ENCODE measurements around the gene CLPX.
"Not testable (repeated sequence)": the region's sequence is repeated elsewhere in the genome, so short reads cannot be mapped to it uniquely, and the experiment has no call there.

The CLPX gene

DNA sequence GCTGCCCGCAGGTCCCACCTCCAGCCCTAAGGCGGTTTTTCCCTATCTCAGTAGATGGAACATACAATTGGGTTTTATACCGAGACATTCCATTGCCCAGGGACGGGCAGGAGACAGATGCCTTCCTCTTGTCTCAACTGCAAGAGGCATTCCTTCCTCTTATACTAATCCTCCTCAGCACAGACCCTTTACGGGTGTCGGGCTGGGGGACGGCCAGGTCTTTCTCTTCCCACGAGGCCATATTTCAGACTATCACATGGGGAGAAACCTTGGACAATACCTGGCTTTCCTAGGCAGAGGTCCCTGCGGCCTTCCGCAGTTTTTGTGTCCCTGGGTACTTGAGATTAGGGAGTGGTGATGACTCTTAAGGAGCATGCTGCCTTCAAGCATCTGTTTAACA lies 41.8 kb upstream of the CLPX start:
- not testable (repeated sequence) for H3K27me3 ChIP-seq (ENCODE audit: control insufficient read depth in 1 of 2, insufficient read depth in 1 of 2, low read length in 2 of 2); H4K8ac ChIP-seq (ENCODE audit: low read length); H4K91ac ChIP-seq (ENCODE audit: low read length); H2BK120ac ChIP-seq (ENCODE audit: low read depth, low read length); H3K9ac ChIP-seq (ENCODE audit: low read length); H3K4me3 ChIP-seq (ENCODE audit: insufficient read depth in 1 of 2, low read depth in 1 of 2, low read length in 2 of 2); H3K23ac ChIP-seq (ENCODE audit: low read length in 2 of 2); H3K4me1 ChIP-seq (ENCODE audit: control insufficient read depth, insufficient read depth, low read depth, low read length); H3K4me2 ChIP-seq (ENCODE audit: low read length, poor library complexity, severe bottlenecking); H2BK5ac ChIP-seq (ENCODE audit: low read depth, low read length, poor library complexity, severe bottlenecking); H2AK5ac ChIP-seq (ENCODE audit: low read length, severe bottlenecking); H2AFZ ChIP-seq (ENCODE audit: low read depth, low read length); H2BK12ac ChIP-seq (ENCODE audit: low read length in 2 of 2); H3K4ac ChIP-seq (ENCODE audit: low read depth in 1 of 2, low read length in 2 of 2); H3K79me1 ChIP-seq (replicated peaks; ENCODE audit: low read length, poor library complexity, severe bottlenecking); DNase-seq; H3K9me3 ChIP-seq (ENCODE audit: control insufficient read depth, low read length); H3K27ac ChIP-seq (ENCODE audit: low read length, poor library complexity, severe bottlenecking); H3K36me3 ChIP-seq (ENCODE audit: control insufficient read depth in 1 of 2, insufficient read depth in 2 of 2, low read depth in 1 of 2, low read length in 2 of 2); H3K18ac ChIP-seq (ENCODE audit: low read depth in 1 of 2, low read length in 2 of 2); H3K14ac ChIP-seq (ENCODE audit: low read length in 2 of 2); H2BK15ac ChIP-seq (ENCODE audit: low read depth, poor library complexity, severe bottlenecking)
- WGBS: no CpG with 5 or more reads among the region's 10 CpGs

DNA sequence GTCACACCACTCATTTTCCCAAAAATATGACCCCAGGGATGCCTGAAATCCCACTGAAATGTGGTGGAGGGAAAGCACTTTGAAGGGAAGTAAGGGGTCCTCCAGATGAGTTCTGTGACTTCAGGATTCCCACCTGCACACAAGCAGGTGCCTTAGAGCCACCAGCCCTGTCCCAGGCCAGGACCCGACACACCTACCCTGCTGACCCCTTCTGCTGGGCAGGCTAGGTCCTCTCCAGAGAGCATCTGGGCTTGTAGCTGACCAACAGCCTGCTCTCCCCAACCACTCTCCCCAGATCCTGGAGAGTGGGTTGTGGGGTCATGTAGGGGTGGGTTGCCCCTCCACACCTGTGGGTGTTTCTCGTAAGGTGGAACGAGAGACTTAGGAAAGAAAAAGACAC lies 41.1 kb upstream of the CLPX start:
- Histone ChIP-seq H3K27ac (ENCODE audit: low read length, poor library complexity, severe bottlenecking) (no peak overlapping the region), H3K23ac (ENCODE audit: low read length in 2 of 2) (no peak overlapping the region), H2BK5ac (ENCODE audit: low read depth, low read length, poor library complexity, severe bottlenecking) (no peak overlapping the region), H3K9me3 (ENCODE audit: control insufficient read depth, low read length) (no peaks in the 10 kb centered on the region), H3K27me3 (ENCODE audit: control insufficient read depth in 1 of 2, insufficient read depth in 1 of 2, low read length in 2 of 2) (no peaks in the 10 kb centered on the region), H2AK5ac (ENCODE audit: low read length, severe bottlenecking) (peak overlapping the region; percentile 82), H3K36me3 (ENCODE audit: control insufficient read depth in 1 of 2, insufficient read depth in 2 of 2, low read depth in 1 of 2, low read length in 2 of 2) (no peaks in the 10 kb centered on the region), H2BK15ac (ENCODE audit: low read depth, poor library complexity, severe bottlenecking) (no peak overlapping the region), H3K18ac (ENCODE audit: low read depth in 1 of 2, low read length in 2 of 2) (no peak overlapping the region), H2AFZ (ENCODE audit: low read depth, low read length) (no peak overlapping the region), H3K14ac (ENCODE audit: low read length in 2 of 2) (peak overlapping the region in 1 of 2 experiments; percentile 82), H3K4me1 (ENCODE audit: control insufficient read depth, insufficient read depth, low read depth, low read length) (peaks cover 4% of the 10 kb centered on the region), H2BK12ac (ENCODE audit: low read length in 2 of 2) (no peak overlapping the region), H4K91ac (ENCODE audit: low read length) (no peak overlapping the region), H3K4me3 (ENCODE audit: insufficient read depth in 1 of 2, low read depth in 1 of 2, low read length in 2 of 2) (no peak overlapping the region), H4K8ac (ENCODE audit: low read length) (no peak overlapping the region), H3K79me1 (replicated peaks; ENCODE audit: low read length, poor library complexity, severe bottlenecking) (no peaks in the 10 kb centered on the region), H3K9ac (ENCODE audit: low read length) (no peak overlapping the region), H2BK120ac (ENCODE audit: low read depth, low read length) (no peak overlapping the region), H3K4me2 (ENCODE audit: low read length, poor library complexity, severe bottlenecking) (no peak overlapping the region), H3K4ac (ENCODE audit: low read depth in 1 of 2, low read length in 2 of 2) (no peak overlapping the region)
- WGBS: 79% methylated on average over 2 of the region's 3 CpGs
- no peak for DNase-seq

DNA sequence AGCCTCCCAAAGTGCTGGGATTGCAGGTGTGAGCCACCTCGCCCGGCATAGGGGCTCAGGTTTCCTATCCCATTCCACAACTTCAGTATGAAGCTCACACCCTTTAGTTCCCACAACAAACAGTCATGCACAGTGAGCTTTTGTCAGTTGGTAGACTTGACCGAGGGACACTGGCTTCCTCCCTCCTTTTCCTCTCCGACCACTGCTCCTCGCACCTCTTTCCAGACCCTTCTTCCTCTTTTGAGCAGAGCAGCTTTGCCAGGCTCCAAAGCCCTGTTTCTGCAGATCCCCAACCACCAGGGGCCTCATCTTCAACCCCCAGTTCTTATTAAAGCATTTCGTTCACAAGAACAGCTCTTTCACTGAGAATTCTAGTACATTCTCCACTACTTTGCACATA lies 38.9 kb upstream of the CLPX start:
- Histone ChIP-seq H3K27me3 (ENCODE audit: control insufficient read depth in 1 of 2, insufficient read depth in 1 of 2, low read length in 2 of 2) (no peaks in the 10 kb centered on the region), H2BK12ac (ENCODE audit: low read length in 2 of 2) (no peak overlapping the region), H3K14ac (ENCODE audit: low read length in 2 of 2) (no peak overlapping the region), H3K18ac (ENCODE audit: low read depth in 1 of 2, low read length in 2 of 2) (no peak overlapping the region), H2AFZ (ENCODE audit: low read depth, low read length) (no peak overlapping the region), H3K9ac (ENCODE audit: low read length) (no peak overlapping the region), H3K4me2 (ENCODE audit: low read length, poor library complexity, severe bottlenecking) (no peak overlapping the region), H3K79me1 (replicated peaks; ENCODE audit: low read length, poor library complexity, severe bottlenecking) (no peaks in the 10 kb centered on the region), H2BK15ac (ENCODE audit: low read depth, poor library complexity, severe bottlenecking) (no peak overlapping the region), H2BK5ac (ENCODE audit: low read depth, low read length, poor library complexity, severe bottlenecking) (no peak overlapping the region), H2BK120ac (ENCODE audit: low read depth, low read length) (no peak overlapping the region), H3K4me3 (ENCODE audit: insufficient read depth in 1 of 2, low read depth in 1 of 2, low read length in 2 of 2) (no peak overlapping the region), H3K23ac (ENCODE audit: low read length in 2 of 2) (no peak overlapping the region), H3K4me1 (ENCODE audit: control insufficient read depth, insufficient read depth, low read depth, low read length) (peaks cover 4% of the 10 kb centered on the region), H4K91ac (ENCODE audit: low read length) (no peak overlapping the region), H2AK5ac (ENCODE audit: low read length, severe bottlenecking) (no peak overlapping the region), H3K36me3 (ENCODE audit: control insufficient read depth in 1 of 2, insufficient read depth in 2 of 2, low read depth in 1 of 2, low read length in 2 of 2) (no peaks in the 10 kb centered on the region), H3K4ac (ENCODE audit: low read depth in 1 of 2, low read length in 2 of 2) (no peak overlapping the region), H3K9me3 (ENCODE audit: control insufficient read depth, low read length) (no peaks in the 10 kb centered on the region), H3K27ac (ENCODE audit: low read length, poor library complexity, severe bottlenecking) (no peak overlapping the region), H4K8ac (ENCODE audit: low read length) (no peak overlapping the region)
- 90% methylated on average over 5 of the region's 6 CpGs for WGBS
- DNase-seq: no peak

DNA sequence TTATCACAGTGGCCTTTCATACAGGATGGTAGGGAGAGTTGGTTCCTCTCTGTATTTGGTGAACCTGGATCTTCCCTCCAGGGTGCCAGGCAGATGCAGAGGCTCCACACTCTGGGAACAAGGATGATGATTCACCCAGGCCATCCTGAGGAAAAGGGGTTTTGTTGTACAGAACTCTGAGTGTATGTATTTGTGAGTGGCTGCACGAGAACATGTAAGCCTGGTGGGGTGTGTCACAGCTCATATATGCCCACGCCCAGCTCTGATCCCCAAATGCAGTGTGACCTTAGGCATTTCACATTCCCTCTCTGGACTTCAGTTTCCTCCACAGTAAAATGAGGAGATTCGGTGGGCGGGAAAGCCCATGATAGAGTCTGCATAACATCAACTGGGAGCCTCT lies 37.7 kb upstream of the CLPX start:
- Histone ChIP-seq H2BK15ac (ENCODE audit: low read depth, poor library complexity, severe bottlenecking) (no peak overlapping the region), H3K18ac (ENCODE audit: low read depth in 1 of 2, low read length in 2 of 2) (no peak overlapping the region), H4K91ac (ENCODE audit: low read length) (no peak overlapping the region), H3K27me3 (ENCODE audit: control insufficient read depth in 1 of 2, insufficient read depth in 1 of 2, low read length in 2 of 2) (no peaks in the 10 kb centered on the region), H2BK5ac (ENCODE audit: low read depth, low read length, poor library complexity, severe bottlenecking) (no peak overlapping the region), H3K79me1 (replicated peaks; ENCODE audit: low read length, poor library complexity, severe bottlenecking) (no peaks in the 10 kb centered on the region), H2BK120ac (ENCODE audit: low read depth, low read length) (no peak overlapping the region), H3K23ac (ENCODE audit: low read length in 2 of 2) (no peak overlapping the region), H3K14ac (ENCODE audit: low read length in 2 of 2) (no peak overlapping the region), H3K4ac (ENCODE audit: low read depth in 1 of 2, low read length in 2 of 2) (no peak overlapping the region), H2BK12ac (ENCODE audit: low read length in 2 of 2) (no peak overlapping the region), H3K4me1 (ENCODE audit: control insufficient read depth, insufficient read depth, low read depth, low read length) (peaks cover 4% of the 10 kb centered on the region), H2AFZ (ENCODE audit: low read depth, low read length) (no peak overlapping the region), H3K36me3 (ENCODE audit: control insufficient read depth in 1 of 2, insufficient read depth in 2 of 2, low read depth in 1 of 2, low read length in 2 of 2) (no peaks in the 10 kb centered on the region), H4K8ac (ENCODE audit: low read length) (no peak overlapping the region), H3K4me2 (ENCODE audit: low read length, poor library complexity, severe bottlenecking) (no peak overlapping the region), H3K9ac (ENCODE audit: low read length) (no peak overlapping the region), H3K27ac (ENCODE audit: low read length, poor library complexity, severe bottlenecking) (no peak overlapping the region), H3K9me3 (ENCODE audit: control insufficient read depth, low read length) (no peaks in the 10 kb centered on the region), H2AK5ac (ENCODE audit: low read length, severe bottlenecking) (no peak overlapping the region), H3K4me3 (ENCODE audit: insufficient read depth in 1 of 2, low read depth in 1 of 2, low read length in 2 of 2) (no peak overlapping the region)
- WGBS: 82% methylated on average over 4 of the region's 4 CpGs
- DNase-seq: no peak

Measured in mesenchymal stem cell (in vitro differentiated cells and primary cell).